Mesodermal cell (in vitro differentiated cells): Measurements from ENCODE around the gene MKRN1.

Experiments used
- H3K27ac ChIP-seq: 2 replicates; pipeline ENCODE4 v1.7.0; 2013; ENCODE audit warnings: mild to moderate bottlenecking, low read depth, low read length, moderate library complexity; ENCODE audit not compliant: severe bottlenecking
- H3K36me3 ChIP-seq: 2 replicates; pipeline ENCODE4 v1.7.1; 2013; ENCODE audit warnings: mild to moderate bottlenecking, low read length, moderate library complexity; ENCODE audit not compliant: control insufficient read depth, insufficient read depth
- H3K4me1 ChIP-seq: one replicate; pipeline ENCODE4 v1.7.1; 2013; ENCODE audit warnings: mild to moderate bottlenecking, low read length; ENCODE audit not compliant: insufficient read depth, control insufficient read depth, poor library complexity, severe bottlenecking
- H3K4me3 ChIP-seq: 2 replicates; pipeline ENCODE4 v1.7.0; 2013; ENCODE audit warnings: low read length, control low read depth, mild to moderate bottlenecking; ENCODE audit not compliant: insufficient read depth, poor library complexity, severe bottlenecking; ENCODE audit errors: extremely low read depth
- H3K9me3 ChIP-seq: 2 replicates; pipeline ENCODE4 v1.7.1; 2013; ENCODE audit warnings: mild to moderate bottlenecking, low read length, moderate library complexity; ENCODE audit not compliant: control insufficient read depth
- WGBS, 2 experiments: methylation state at CpG; one replicate each; pipeline ENCODE4 v1.1.5; 2013; ENCODE audit warnings: missing lambda C conversion rate in 2 of 2; ENCODE audit not compliant: insufficient coverage in 2 of 2; 5-methylcytosine and 5-hydroxymethylcytosine counted together

Gene MKRN1

GRCh38 chr7:140415361-140415760 is 63.9 kb downstream of the MKRN1 start:
- no peaks in the 10 kb centered on the region for H3K36me3 ChIP-seq
- H3K9me3 ChIP-seq: peaks cover 5% of the 10 kb centered on the region
- no peak overlapping the region for H3K27ac ChIP-seq
- H3K4me3 ChIP-seq: no peak overlapping the region
- peaks cover 7% of the 10 kb centered on the region for H3K4me1 ChIP-seq
- no CpG with 5 or more reads among the region's 3 CpGs for WGBS, 2 experiments

DNA sequence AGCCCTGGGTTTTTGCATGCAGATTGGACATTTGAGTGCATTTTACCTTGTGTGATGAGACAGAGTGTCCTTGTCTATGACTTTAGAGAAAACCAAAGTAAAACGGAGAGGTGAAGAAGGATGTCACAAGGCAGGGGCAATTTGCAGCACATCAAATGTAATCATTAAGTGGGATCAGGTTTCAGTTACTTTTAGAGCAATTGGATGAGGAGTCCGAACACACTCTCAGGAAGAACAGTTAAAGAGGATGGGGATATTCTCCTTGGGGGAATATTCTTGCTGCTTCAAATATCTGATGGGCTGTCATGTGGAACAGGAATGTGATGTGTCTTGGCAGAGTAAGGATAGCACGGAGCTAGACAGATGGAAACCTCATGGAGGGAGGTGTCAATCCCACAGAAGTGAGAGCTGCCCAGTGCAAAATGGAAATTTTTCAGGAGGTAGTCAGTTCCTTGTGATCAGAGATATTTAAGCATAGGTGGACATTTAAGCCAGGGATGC is 74.7 kb downstream of the MKRN1 start:
- 70 to 80% methylated on average over 3 of the region's 3 CpGs for WGBS, 2 experiments
- Histone ChIP-seq H3K4me1 (peaks cover 8% of the 10 kb centered on the region), H3K27ac (no peak overlapping the region), H3K4me3 (no peak overlapping the region), H3K36me3 (no peaks in the 10 kb centered on the region), H3K9me3 (no peaks in the 10 kb centered on the region)

DNA sequence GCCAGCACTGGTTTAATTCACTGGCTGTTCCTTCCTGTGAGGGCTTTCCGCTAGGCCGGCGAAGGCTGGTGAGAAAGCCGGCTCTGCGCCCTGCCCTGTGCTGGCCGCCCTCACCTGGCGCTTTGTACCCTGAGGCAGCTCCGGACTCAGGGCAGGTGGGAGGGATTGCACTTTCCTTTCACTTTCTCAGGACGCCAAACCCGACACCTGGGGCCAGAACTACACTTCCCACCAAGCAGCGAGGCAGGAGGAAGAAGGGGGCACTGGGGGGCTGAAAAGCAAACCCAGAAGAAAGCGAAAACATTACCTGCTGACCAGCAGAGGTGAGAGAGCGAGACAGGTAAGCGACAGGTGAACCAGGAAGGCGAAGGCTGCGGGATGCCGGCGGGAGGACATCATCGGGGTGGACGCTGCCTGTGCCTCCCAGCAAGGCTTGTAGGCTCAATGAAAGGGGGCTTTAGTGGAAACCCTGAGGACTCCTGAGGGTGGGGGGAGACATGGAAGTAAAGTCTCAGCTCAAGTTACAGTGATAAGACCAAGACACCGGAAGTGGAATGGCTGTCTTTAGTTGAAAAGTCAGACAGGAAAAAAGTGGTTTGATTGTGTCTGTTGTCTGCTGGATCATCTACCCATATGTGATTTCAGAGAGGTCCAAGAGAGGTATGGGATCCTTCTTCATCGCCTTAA is 75.3 kb downstream of the MKRN1 start, which contains the start of gene RAB19:
RAB19 (plus strand) TSS at position 181 of the 687 bp plus-strand sequence. CDS start 3,589 bp downstream, outside the sequence.
- no peaks in the 10 kb centered on the region for H3K36me3 ChIP-seq
- H3K4me1 ChIP-seq: peaks cover 8% of the 10 kb centered on the region
- no peaks in the 10 kb centered on the region for H3K9me3 ChIP-seq
- no peak within 1 kb of the TSS for H3K27ac ChIP-seq
- H3K4me3 ChIP-seq: no peak within 1 kb of the TSS
- WGBS, 2 experiments: 51 to 56% methylated on average over 17 to 20 of the region's 22 CpGs
